ENCODE measurements around the gene AJUBA. TPM values are rescaled to one million over a fixed set of nuclear protein-coding genes. Genes with fewer than 3 reads are reported as not detected.

Gene AJUBA
- total and polyA plus RNA-seq, 7 donors = 0.23 to 7.8 (median 5.1) TPM

- no peak for TF ChIP-seq EP300 (IDR thresholded peaks at IDR 0.05)
- H3K36me3 ChIP-seq = no peaks in the 10 kb centered on the region
- no peaks in the 10 kb centered on the region for H3K9me3 ChIP-seq
- no peaks in the 10 kb centered on the region for H3K27me3 ChIP-seq
- peaks cover 0 to 11% (median 10%) of the 10 kb centered on the region in 4 donors for H3K4me1 ChIP-seq
- no peak overlapping the region for H3K27ac ChIP-seq
- H3K4me3 ChIP-seq = no peak overlapping the region
- 98 to 100% methylated on average over 3 of the region's 3 CpGs for WGBS, 2 donors
- no peak for DNase-seq
- intact Hi-C loops (cut with DNase I) = no loop called here
Measured at GRCh38 chr14:23002592-23002991, 20.2 kb upstream of the AJUBA start.

- WGBS, 2 donors = 18 to 66% methylated on average over 2 of the region's 2 CpGs
- intact Hi-C loops (cut with DNase I) = no loop called here
- no peaks in the 10 kb centered on the region for H3K27me3 ChIP-seq
- no peak for TF ChIP-seq CTCF (IDR thresholded peaks at IDR 0.05)
- TF ChIP-seq POLR2A (IDR thresholded peaks at IDR 0.05) = no peak
- TF ChIP-seq POLR2AphosphoS5 (IDR thresholded peaks at IDR 0.05) = no peak
- no peak for TF ChIP-seq EP300 (IDR thresholded peaks at IDR 0.05)
- DNase-seq = no peak
- H3K4me1 ChIP-seq = peaks cover 0 to 1% (median under 1%) of the 10 kb centered on the region in 4 donors
- no peaks in the 10 kb centered on the region for H3K36me3 ChIP-seq
- H3K9me3 ChIP-seq = no peaks in the 10 kb centered on the region
- H3K27ac ChIP-seq = no peak overlapping the region
- no peak overlapping the region for H3K4me3 ChIP-seq
Measured at GRCh38 chr14:23000860-23001259, 18.5 kb upstream of the AJUBA start.

GRCh38 chr14:22998329-22999012 lies 16.1 kb upstream of the AJUBA start:
- Histone ChIP-seq H3K27me3 (no peaks in the 10 kb centered on the region), H3K4me1 (peaks cover 0 to 8% (median 2%) of the 10 kb centered on the region in 4 donors), H3K9me3 (no peaks in the 10 kb centered on the region), H3K36me3 (no peaks in the 10 kb centered on the region), H3K27ac (no peak overlapping the region), H3K4me3 (no peak overlapping the region)
- intact Hi-C loops (cut with DNase I) = no loop called here
- DNase-seq = no peak
- TF ChIP-seq CTCF (IDR thresholded peaks at IDR 0.05) = no peak
- no peak for TF ChIP-seq EP300 (IDR thresholded peaks at IDR 0.05)
- TF ChIP-seq POLR2A (IDR thresholded peaks at IDR 0.05) = no peak
- TF ChIP-seq POLR2AphosphoS5 (IDR thresholded peaks at IDR 0.05) = no peak
- WGBS, 2 donors = 92 to 93% methylated on average over 16 of the region's 16 CpGs

- Histone ChIP-seq H3K27ac (no peak overlapping the region), H3K4me1 (peaks cover 0 to 8% (median 2%) of the 10 kb centered on the region in 4 donors), H3K36me3 (no peaks in the 10 kb centered on the region), H3K9me3 (no peaks in the 10 kb centered on the region), H3K4me3 (no peak overlapping the region), H3K27me3 (no peaks in the 10 kb centered on the region)
- no peak for TF ChIP-seq EP300 (IDR thresholded peaks at IDR 0.05)
- no peak for TF ChIP-seq CTCF (IDR thresholded peaks at IDR 0.05)
- no peak for TF ChIP-seq POLR2A (IDR thresholded peaks at IDR 0.05)
- no peak for TF ChIP-seq POLR2AphosphoS5 (IDR thresholded peaks at IDR 0.05)
- intact Hi-C loops (cut with DNase I) = no loop called here
- WGBS, 2 donors = 38 to 71% methylated on average over 9 of the region's 9 CpGs
- no peak for DNase-seq
Measured at GRCh38 chr14:22997676-22998323, 15.4 kb upstream of the AJUBA start.

- Histone ChIP-seq H3K27ac (no peak overlapping the region), H3K27me3 (no peaks in the 10 kb centered on the region), H3K9me3 (no peaks in the 10 kb centered on the region), H3K4me3 (no peak overlapping the region), H3K36me3 (no peaks in the 10 kb centered on the region), H3K4me1 (peaks cover 0 to 8% (median 2%) of the 10 kb centered on the region in 4 donors)
- 79 to 85% methylated on average over 11 of the region's 11 CpGs for WGBS, 2 donors
- intact Hi-C loops (cut with DNase I) = no loop called here
- DNase-seq = peak; percentile 18
- TF ChIP-seq POLR2A (IDR thresholded peaks at IDR 0.05) (no peak), EP300 (IDR thresholded peaks at IDR 0.05) (no peak), POLR2AphosphoS5 (IDR thresholded peaks at IDR 0.05) (no peak), CTCF (IDR thresholded peaks at IDR 0.05) (no peak)
Measured at GRCh38 chr14:22996768-22997654, 14.7 kb upstream of the AJUBA start.

Measured in sigmoid colon (tissue), 7 donors.